K562 (cell line): ENCODE measurements around the gene SEC22A. TPM values are rescaled to one million over a fixed set of nuclear protein-coding genes. Genes with fewer than 3 reads are reported as not detected.

Experiments
- SMAD2 ChIP-seq: fragments of 150-350 bp; IDR thresholded peaks from 2 replicates; pipeline ENCODE4 v1.6.1; 2014; ENCODE audit warnings: low read depth, mild to moderate bottlenecking, low read length
- SMAD3 ChIP-seq: fragments of 450-650 bp; formaldehyde crosslinking; conservative IDR thresholded peaks from 2 replicates; pipeline ENCODE4 v1.4.0; 2020; ENCODE audit warnings: mild to moderate bottlenecking
- TAF9B ChIP-seq: fragments of 450-650 bp; IDR thresholded peaks from 2 replicates; pipeline ENCODE4 v1.6.1; 2018; ENCODE audit warnings: mild to moderate bottlenecking; ENCODE audit not compliant: partially characterized antibody
- ZNF263 ChIP-seq: sonication (generic); formaldehyde crosslinking; IDR thresholded peaks from 2 replicates; pipeline ENCODE4 v1.8.0; 2022; ENCODE audit warnings: mild to moderate bottlenecking, missing genetic modification reagents, borderline replicate concordance
- ZNF644 ChIP-seq: fragments of 200-800 bp; sonication (Bioruptor generic); IDR thresholded peaks from 2 replicates; pipeline ENCODE4 v1.6.1; 2016; ENCODE audit warnings: low read depth, missing genetic modification characterization, missing compliant biosample characterization
- ZNF766 ChIP-seq: fragments of 200-800 bp; sonication (Bioruptor generic); conservative IDR thresholded peaks from 2 replicates; pipeline ENCODE4 v1.6.1; 2016; ENCODE audit warnings: missing genetic modification characterization, missing compliant biosample characterization
- polyA plus RNA-seq, 8 experiments: library from polyadenylated mRNA; depleted of rRNA in 4 of 8; stranded (reverse) in 5 of 8; unstranded in 3 of 8; fragments of >200 nt; fragmentation: Nextera tagmentation in 2 of 8; fragmentation: Illumina TruSeq in 1 of 8; extraction: Ambion mirVana in 2 of 8; extraction: Trizol in 1 of 8; gene quantifications; 2 replicates each; pipeline versions ENCODE4 v1.2.1 to v1.2.3, GENCODE V29; 2011 to 2014; ENCODE audit warnings: inconsistent platforms in 1 of 8, missing spikeins in 1 of 8
- total RNA-seq, 7 experiments: library from RNA; depleted of rRNA in 6 of 7; stranded (reverse); fragments of >200 nt in 6 of 7; fragmentation: Illumina TruSeq in 2 of 7; extraction: Trizol in 2 of 7; gene quantifications; 2 replicates each; pipeline versions ENCODE4 v1.2.1 to v1.2.3, GENCODE V29; 2011 to 2021; ENCODE audit warnings: low replicate concordance in 1 of 7
- TF ChIP-seq, protein P1 (sequence below): sonication (generic); formaldehyde crosslinking; IDR thresholded peaks from 2 replicates; pipeline ENCODE4 v1.8.0; 2022; ENCODE audit warnings: mild to moderate bottlenecking, missing genetic modification reagents
- TF ChIP-seq, protein P2 (sequence below): sonication (generic); formaldehyde crosslinking; IDR thresholded peaks from 2 replicates; pipeline ENCODE4 v1.8.0; 2023; ENCODE audit warnings: mild to moderate bottlenecking, missing genetic modification reagents

SEC22A gene
- total and polyA plus RNA-seq, 9 of the 15 experiments (the other 6 are each of a cell fraction or from before 2014, with no cell fraction given): 7.9 to 44.5 (median 20.5) TPM

DNA sequence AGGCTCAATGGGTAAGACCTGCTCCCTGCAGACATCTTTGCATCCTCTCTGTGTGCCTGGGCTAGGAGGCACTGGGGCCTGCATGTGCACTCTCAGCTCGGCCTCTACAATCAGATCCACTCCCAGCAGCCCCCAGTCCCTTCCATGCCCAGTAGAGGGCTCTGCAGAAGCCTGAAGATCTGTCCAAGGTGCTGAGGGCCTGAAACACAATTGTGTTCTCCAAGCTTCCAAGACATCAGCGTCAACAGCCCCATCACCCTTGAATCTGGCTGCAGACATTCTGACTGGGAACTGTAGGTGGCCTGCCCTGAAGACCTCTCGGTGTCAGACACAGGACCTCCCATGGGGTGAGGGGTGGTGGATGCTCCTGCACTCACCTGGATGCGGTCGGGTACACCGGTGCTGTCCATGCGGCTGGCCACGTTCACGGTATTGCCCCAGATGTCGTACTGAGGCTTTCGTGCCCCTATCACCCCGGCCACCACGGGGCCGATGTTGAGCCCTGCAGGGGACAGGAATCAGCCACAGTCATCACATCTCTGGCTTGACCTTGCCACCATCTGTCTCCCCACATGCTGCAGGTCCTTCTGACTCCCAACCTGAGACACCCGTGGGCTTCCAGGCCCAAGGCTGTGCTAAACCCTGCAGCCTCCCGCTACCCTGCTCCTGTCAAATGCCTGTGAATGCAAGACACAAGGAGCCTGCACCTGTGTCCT lies 84.7 kb downstream of the SEC22A start (continued):
- TF ChIP-seq, protein P1, sequence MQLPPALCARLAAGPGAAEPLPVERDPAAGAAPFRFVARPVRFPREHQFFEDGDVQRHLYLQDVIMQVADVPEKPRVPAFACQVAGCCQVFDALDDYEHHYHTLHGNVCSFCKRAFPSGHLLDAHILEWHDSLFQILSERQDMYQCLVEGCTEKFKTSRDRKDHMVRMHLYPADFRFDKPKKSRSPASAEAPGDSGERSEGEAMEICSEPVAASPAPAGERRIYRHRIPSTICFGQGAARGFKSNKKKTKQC (CRISPR knock-in tag): peak; percentile 83; the same call in 1 of the 2 replicates
- TF ChIP-seq ZNF263 (peak; percentile 59; the same call in 1 of the 2 replicates), ZNF766 (CRISPR knock-in tag) (peak; percentile 88), SMAD2 (no peak), ZNF644 (tag) (0 out of 2 replicates have a peak, but pooled peaks have one; percentile 40), TAF9B (no peak), SMAD3 (0 out of 2 replicates have a peak, but pooled peaks have one; percentile 21)
- TF ChIP-seq, protein P2, sequence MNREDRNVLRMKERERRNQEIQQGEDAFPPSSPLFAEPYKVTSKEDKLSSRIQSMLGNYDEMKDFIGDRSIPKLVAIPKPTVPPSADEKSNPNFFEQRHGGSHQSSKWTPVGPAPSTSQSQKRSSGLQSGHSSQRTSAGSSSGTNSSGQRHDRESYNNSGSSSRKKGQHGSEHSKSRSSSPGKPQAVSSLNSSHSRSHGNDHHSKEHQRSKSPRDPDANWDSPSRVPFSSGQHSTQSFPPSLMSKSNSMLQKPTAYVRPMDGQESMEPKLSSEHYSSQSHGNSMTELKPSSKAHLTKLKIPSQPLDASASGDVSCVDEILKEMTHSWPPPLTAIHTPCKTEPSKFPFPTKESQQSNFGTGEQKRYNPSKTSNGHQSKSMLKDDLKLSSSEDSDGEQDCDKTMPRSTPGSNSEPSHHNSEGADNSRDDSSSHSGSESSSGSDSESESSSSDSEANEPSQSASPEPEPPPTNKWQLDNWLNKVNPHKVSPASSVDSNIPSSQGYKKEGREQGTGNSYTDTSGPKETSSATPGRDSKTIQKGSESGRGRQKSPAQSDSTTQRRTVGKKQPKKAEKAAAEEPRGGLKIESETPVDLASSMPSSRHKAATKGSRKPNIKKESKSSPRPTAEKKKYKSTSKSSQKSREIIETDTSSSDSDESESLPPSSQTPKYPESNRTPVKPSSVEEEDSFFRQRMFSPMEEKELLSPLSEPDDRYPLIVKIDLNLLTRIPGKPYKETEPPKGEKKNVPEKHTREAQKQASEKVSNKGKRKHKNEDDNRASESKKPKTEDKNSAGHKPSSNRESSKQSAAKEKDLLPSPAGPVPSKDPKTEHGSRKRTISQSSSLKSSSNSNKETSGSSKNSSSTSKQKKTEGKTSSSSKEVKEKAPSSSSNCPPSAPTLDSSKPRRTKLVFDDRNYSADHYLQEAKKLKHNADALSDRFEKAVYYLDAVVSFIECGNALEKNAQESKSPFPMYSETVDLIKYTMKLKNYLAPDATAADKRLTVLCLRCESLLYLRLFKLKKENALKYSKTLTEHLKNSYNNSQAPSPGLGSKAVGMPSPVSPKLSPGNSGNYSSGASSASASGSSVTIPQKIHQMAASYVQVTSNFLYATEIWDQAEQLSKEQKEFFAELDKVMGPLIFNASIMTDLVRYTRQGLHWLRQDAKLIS (CRISPR knock-in tag): 0 out of 2 replicates have a peak, but pooled peaks have one; percentile 43
